22Rv1 (cell line): ENCODE data around the gene GOLGA8K.
"Not testable (repeated sequence)": the region's sequence is repeated elsewhere in the genome, so short reads cannot be mapped to it uniquely, and the experiment has no call there.

ENCODE experiments used
- H3K27ac ChIP-seq: fragments of 450-650 bp; 2 replicates; pipeline ENCODE4 v1.5.1; 2017

The GOLGA8K gene, protein sequence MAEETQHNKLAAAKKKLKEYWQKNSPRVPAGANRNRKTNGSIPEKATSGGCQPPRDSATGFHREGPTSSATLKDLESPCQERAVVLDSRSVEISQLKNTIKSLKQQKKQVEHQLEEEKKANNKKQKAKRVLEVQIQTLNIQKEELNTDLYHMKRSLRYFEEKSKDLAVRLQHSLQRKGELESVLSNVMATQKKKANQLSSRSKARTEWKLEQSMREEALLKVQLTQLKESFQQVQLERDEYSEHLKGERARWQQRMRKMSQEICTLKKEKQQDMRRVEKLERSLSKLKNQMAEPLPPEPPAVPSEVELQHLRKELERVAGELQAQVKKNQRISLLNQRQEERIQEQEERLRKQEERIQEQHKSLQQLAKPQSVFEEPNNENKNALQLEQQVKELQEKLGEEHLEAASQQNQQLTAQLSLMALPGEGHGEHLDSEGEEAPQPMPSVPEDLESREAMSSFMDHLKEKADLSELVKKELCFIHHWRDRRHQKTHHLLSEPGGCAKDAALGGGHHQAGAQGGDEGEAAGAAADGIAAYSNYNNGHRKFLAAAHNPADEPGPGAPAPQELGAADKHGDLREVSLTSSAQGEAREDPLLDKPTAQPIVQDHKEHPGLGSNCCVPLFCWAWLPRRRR

DNA sequence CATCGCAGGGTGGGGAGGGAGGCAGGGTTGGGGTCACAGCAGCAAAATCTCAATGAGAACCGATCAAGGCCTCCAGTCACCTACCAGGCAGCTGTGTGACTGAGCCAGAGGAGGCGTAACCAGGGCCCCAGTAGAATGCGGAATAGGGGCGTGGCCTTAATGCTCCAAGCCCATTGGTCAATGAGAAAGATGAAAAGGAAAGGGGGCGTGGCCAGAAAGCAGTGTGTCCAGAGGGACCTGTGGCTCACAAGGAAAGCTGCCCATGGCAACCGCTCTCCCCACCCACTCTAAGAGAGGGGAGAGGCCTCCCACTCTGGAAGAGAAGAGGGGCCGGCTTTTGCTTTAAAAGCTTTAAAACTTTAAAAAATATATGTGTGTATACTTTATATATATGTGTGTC is at the start of gene GOLGA8K:
GOLGA8K (minus strand) TSS at position 101 of the 400 bp plus-strand sequence; CDS start at position 3, 98 bp downstream.
- not testable (repeated sequence) for H3K27ac ChIP-seq

DNA sequence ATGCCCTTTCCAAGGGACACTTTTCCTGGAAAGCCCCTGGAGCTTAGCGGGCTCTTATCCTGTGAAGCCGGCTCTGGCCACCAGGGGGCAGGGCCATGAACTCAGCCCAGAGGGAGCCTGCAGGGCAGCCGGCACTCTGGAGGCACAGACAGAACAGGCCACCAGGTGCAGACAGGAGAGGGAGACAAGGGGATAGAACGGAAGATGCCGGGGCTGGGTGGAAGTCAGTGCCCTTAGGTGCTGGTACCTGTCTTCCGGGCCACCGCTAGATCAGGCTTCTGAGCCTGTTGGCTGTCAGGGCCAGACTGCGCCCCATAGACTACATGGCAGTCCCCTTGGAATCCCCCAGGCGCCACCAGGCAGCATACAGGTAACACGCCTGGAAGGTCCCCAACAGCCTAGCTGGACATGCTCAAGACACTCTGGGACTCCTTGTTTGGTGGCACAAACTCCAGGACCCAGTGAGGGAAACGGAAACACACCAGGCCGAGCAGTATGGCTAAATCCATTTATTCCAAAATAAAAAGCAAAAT is 37.4 kb upstream of the GOLGA8K start:
- H3K27ac ChIP-seq, result not testable (repeated sequence)

DNA sequence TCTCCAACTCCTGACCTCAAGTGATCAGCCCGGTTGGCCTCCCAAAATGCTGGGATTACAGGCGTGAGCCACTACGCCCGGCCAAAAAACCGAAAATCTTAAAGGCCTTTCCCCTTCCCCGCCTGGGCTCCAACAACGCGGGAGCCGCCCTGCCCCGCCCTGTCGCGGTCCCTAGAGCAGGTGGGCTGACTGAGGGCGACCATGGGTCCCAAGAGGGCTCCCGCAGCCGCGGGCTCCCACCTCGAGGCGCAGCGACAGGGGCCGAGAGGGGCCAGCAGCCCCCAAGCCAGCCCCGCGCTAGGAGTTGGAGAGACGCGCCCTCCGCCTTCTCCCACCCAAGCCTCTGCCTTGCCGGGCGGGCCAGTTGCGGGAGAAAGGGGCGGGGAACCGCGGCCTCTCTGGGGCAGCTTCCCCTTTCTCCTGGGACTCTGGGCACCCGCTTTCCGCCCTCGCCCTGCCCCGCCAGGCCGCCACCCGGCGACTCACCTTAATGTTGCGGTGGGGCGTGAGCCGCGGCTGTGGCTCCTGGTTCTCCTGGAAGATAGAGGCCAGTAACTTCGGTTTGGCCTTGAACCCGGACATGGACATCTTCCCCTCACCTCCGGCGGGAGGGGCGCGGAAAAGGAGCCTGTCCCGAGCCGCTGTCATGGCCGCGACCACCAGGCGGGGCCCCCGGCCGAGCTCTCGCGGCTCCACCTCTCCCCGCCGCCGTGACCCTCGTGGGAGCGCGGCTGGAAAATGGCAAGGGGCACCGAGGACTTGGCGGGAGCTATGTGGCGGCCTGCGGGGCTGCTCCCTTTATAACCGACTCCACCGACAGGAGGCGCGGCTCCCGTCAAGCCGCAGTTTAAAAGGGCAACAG is 31.2 kb upstream of the GOLGA8K start:
- not testable (repeated sequence) for H3K27ac ChIP-seq

DNA sequence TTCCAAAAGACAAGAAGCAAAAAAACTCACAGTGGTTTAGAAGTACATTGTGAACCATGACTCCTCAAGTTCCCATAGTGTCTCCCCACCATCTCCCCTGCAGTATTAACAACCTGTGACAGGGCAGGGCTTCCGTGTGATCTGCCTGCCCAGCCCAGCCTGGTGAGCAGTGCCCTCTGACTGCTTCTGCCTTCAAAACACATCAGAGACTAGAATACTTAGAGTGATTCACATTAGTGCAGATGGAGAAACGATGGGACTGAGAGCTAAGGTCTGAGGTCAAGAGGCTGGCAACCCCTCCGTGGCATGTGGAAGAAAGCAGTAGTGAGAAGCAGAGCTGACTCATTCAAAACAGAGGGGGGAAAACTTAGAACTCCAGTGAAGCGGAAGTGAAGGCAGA is 24.5 kb upstream of the GOLGA8K start:
- not testable (repeated sequence) for H3K27ac ChIP-seq

DNA sequence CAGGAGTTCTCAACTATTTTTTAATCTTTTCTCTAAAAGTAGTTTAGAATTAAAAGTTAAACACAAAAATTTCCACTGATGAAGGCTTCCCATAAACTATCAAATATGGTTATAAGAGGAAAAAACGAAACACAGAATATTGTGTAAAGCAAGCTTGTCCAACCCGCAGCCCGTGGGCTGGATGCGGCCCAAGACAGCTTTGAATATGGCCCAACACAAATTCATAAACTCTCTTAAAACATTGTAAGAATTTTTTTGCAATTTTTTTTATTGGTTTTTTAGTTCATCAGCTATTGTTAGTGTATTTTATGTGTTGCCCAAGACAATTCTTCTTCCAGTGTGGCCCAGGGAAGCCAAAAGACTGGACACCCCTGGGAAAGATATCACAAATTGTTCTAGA is 23.4 kb upstream of the GOLGA8K start:
- not testable (repeated sequence) for H3K27ac ChIP-seq

DNA sequence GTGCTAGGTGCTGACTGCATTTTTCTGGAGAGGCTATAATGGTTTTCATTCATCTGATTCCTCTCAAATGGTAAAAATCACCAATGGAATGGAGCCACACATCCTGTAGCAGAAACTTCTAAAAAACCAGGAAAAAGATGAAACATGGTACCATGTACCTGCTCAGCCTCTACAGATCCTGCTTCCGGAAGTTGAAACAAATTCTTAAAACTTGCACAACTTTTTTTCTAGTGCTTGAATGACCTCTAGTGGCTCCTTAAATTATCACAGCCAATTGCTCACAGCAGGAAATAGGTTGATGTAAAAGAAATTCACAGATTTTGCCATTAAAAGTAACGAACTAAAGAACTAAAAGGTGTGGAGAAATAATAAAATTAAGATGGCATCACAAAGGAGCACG is 4.8 kb upstream of the GOLGA8K start:
- H3K27ac ChIP-seq, result not testable (repeated sequence)

DNA sequence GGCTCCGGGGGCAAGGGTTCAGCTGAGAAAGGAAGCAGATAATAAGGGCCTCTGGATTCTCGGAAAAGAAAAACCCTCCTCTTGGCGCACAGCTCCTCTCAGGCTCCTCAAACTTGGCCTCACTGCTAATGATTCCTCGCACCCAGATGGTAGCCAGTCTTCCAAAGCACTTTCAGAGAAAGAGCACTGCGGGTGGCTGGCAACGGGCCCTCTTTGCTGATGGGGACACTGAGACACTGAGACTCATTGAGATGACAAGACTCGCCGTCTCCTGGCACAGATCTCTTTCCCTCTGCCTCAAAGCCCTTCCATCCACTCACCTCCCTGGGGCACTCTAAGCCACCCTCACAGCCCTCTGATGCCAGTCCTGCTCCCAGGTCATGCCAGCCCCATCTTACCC is 6.6 kb downstream of the GOLGA8K start:
- H3K27ac ChIP-seq, result not testable (repeated sequence)

DNA sequence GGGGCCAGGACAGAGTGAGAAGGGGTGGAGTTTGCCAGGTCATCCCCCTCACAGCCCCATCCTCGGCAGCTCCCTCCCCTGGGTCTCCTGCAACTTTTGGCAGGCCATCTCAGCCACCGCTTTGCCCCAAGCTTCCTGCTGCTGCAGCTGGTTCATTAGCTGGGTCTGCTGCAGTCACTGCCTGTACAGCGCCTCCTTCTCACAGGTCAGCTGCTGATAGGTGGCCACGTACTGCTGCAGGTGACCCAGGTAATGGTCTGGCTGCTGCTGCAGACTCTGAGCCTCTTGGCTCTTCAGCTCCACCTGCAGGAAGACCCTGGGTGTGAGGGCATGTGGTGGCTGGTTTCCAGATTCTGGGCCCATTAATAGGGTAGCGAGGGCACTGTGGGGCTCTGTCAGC is 8.3 kb downstream of the GOLGA8K start:
- H3K27ac ChIP-seq, result not testable (repeated sequence)

DNA sequence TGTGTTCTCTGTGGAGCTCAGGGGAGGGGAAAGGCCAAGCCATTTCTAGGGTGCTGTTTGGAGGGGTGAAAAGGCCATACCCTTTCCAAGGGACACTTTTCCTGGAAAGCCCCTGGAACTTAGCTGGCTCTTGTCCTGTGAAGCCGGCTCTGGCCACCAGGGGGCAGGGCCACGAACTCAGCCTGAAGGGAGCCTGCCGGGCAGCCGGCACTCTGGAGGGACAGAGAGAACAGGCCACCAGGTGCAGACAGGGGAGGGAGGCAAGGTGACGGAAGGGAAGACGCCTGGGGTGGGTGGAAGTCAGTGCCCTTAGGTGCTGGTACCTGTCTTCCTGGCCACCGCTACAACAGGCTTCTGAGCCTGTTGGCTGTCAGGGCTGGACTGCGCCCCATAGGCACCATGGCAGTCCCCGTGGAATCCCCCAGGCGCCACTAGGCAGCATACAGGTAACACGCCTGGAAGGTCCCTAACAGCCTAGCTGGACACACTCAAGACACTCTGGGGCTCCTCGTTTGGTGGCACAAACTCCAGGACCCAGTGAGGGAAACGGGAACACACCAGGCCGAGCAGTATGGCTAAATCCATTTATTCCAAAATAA is 14.9 kb downstream of the GOLGA8K start:
- not testable (repeated sequence) for H3K27ac ChIP-seq

DNA sequence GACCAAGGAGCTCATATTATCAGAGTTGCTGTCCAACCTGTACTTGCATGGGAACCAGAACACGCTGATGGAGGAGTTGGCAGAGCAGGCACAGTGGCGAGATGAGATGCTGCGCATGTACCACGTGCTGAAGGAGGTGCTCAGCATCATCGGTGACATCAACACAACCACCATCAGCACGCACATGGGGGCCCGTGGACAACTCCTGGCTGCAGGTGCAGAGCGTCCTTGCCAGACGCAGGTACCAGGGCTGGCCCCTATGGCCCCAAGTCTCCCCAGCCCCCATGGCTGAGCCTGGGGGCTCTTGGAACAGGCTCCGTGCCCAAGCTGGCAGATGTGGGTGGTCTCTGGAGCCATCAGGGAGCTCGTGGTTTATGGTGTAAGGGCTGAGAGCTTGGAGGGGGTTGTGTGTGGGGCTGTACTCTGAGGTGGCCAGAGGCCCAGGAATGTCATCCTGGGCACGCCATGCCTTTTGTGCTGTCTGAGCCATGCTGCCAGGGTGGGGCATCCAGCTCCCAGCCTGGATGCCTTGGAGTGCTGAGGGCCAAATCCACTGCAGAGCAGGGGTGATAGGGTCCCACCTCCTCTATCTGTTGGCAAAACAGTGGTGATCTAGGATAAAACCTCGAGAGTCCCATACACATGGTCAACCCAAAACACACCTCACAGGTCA is 17.1 kb downstream of the GOLGA8K start:
- H3K27ac ChIP-seq, result not testable (repeated sequence)

DNA sequence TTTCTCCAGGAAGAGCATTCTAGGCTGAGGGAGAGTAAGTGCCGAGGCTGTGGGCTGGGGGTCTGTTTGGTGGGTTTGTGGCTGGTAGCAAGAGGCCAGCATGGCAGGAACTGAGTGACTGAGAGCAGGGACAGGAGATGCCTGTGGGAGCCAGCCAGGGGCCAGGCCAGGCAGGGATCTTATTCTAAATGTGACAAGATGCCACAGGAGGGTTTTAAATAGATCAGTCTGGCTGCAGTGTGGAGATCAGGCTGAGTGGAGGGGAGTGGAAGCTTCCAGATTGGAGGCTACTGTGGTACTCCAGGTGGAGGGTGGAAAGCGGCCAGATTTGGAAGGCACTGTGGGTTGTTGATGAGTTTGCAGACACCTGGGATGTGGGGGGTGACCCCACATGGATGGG is 28.9 kb downstream of the GOLGA8K start:
- not testable (repeated sequence) for H3K27ac ChIP-seq

DNA sequence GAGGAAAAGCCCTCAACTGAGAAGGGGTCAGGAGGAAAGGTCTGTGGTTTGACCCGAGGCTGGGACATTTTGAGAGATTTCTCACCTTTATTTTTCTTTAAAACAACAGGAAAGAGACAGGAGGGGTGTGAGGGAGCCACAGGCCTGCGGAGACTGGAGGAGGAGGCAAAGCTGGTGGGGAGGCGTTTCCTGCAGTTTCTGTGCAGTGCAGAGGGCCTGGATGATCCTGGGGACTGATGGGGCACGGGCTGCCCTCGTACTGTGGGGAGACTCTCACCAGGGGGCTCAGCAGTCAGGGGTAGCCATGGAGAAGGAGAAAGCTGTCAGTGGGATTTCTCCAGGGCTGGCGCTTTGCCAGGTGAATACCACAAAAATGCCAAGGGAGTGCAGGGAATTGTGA is 29.4 kb downstream of the GOLGA8K start:
- H3K27ac ChIP-seq, result not testable (repeated sequence)

DNA sequence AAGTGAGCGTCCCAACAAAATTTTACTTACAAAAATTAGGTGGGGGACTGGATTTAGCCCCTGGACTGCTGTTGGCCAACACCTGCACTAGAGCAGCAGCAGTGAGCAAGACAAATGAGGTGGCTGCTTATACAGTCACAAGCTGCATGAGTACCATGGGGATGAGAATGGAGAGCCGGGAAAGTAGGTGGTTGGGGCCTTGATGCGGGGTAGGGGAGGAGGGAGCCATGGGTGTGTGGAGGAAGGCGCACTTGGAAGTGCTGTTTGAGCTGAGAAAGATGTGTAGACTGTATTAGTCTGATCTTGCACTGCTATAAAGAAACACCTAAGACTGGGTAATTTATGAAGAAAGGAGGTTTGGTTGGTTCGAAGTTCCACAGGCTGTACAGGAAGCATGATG is 31.0 kb downstream of the GOLGA8K start:
- H3K27ac ChIP-seq, result not testable (repeated sequence)

DNA sequence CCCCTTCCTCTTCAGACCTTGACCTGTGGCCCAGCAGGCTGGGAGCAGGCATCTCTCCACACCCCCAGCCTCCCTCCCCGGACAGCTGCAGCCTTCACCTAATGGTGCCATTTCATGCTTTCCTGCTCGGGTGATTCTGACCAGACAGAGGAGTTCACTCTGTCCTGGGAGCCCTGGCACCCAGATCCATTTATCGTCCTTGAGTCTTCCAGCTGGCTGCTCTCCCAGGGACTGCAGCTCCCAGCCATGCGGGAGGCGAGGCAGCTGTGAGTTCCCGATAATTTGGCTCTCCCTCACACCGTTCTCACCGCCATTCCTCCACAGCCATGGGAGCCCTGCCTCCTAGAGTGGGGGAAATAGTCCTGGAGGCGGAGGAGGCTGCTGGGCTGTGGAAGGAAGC is 32.6 kb downstream of the GOLGA8K start:
- H3K27ac ChIP-seq, result not testable (repeated sequence)

DNA sequence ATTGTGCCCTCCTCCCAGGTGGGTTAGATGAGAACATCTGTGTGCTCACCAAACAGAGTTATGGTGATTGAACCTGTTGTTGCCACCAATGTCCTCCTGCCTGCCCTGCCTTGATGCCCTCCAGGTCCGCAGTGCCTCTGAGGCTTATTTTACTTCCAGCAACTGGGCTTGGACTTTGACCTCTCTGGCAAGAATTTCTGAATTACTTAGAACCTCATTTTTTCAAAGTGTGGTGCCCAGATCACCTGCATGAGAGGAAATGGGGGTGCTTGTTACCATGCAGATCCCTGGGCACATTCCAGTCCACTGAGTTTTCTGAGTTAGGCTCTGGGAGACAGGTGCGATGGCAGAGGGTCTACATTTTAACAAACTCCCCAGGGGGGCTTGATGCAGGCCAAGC is 33.0 kb downstream of the GOLGA8K start:
- H3K27ac ChIP-seq, result not testable (repeated sequence)

DNA sequence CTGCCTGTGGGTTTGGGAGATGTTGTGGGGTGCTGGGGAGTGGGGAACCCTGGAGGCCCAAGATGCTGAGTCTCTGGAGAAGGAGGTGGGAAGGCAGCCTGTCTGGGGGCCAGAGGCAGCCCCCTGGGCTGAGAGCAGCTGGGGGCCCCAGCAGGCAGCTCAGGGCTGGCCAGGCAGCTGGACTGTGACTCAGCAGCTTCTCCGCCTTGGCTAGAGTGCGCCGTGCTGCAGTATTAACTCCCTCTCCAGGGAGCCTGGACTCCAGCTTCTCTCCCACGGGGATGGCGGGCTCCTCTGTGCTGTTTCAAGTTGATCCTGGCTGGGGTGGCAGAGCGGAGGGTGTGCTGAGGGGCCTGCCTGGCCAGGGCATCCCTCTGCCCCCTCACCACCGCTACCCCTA is 36.6 kb downstream of the GOLGA8K start:
- not testable (repeated sequence) for H3K27ac ChIP-seq

DNA sequence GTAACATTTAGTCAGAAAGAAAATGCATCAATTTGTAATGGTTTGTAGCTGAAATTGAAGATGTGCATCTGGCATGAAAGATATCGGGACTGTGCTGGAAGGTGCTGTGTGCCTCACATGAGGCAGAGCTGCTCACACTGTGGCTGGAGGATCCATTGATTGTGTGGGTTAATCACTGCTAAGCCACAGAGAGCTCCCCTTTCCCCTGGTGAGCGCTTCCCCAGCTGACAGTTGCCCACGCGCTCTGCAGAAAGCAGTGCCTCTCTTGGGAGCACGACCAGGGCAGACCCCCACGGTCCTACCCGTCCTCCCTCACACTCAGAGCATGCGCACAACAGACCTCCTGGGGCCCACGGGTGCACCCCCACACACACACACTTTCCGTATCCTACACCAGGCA is 37.1 kb downstream of the GOLGA8K start:
- not testable (repeated sequence) for H3K27ac ChIP-seq

DNA sequence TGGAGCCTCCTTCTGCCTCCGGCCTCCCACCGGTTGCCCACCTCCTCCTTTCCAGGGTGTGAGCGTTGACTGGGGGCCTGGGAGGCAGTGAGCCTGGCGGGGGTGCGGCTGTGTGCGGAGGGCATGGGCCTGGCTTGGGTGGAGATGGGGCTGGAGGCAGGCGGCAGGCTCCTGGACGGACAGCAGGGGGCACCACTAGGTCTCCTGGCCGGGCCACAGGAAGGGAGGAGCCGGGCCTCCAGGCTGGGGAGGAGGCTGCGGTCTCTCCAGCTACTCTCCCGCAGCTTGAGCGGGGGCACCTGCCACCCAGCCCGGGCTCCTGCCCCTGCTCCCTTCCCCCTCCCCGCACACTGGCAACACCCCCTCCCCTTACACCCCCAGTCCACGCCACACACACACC is 38.1 kb downstream of the GOLGA8K start:
- H3K27ac ChIP-seq, result not testable (repeated sequence)

DNA sequence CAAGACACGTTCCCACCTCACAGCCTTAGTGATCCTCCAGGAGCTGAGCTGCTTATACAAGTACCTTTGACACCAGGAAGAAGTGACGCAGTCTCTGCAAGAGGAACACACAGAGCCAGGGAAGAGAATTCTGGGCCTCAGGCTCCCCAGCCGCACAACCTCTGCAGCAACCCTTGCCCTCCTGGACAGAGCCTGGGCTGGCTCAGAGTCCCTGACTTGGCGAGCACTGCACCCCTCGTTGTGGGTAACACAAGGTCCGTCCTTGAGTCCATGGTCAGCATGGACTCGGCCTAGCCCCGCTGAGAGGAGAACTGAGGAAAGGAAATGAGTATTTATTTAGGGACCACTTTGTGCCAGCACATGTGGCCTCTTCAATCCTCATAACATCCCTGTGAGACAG is 39.6 kb downstream of the GOLGA8K start:
- not testable (repeated sequence) for H3K27ac ChIP-seq

DNA sequence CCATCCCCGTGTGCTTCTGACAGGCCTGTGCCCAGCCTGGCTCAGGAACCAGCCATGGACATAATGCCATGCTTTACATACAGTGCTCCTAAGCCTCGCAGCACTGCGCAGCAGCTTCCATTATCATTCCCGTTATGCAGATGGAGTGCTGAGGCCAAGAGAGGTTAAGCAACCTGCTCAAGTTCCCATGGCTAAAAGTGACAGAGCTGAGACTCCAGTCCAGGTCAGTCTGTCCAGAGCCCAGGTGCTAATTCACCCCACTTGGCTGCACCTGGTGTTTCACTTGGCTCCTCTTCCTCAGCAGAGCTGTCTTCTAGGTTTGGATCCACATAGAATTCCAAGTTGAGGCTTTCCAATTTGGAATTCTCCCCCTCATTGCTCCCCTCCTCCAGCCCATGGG is 41.4 kb downstream of the GOLGA8K start:
- not testable (repeated sequence) for H3K27ac ChIP-seq

DNA sequence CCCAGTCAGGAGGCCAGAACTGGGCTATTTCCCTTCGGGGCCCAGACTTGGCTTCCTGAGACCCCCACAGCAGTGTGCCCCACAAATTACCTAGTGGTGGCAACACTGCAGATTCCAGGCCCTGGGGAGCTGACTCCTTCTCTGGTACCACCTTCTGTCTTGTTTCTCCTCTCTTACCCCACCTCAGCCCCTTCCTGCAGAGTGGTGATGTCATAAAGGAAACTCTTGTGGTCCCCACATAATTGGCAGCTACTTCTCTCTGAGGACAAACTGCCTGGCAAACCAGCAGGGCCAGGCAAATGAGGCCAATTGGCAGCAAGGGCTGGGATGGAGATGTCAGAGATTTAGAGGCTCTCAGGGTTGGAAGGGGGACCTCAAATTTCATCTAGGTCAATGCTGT is 44.6 kb downstream of the GOLGA8K start:
- not testable (repeated sequence) for H3K27ac ChIP-seq

DNA sequence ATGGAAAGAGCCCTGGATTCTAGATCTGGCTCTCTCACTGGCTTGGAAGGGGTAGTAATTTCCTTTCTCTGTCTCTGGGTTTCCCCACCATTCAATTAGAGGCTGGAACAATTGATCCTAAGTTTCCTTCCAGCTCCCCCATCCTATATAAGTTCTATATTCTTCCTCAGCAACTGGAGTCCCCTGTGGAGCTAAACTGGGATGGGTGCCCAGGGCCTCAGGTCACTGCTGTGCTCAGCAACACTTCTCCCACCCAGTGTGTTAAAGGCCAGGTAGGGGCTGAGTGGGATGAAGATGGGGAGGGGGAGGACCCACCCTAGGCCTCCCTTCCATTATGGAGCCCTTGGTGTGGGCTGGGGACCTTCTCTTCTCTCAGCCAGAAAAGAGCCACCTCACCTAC is 46.2 kb downstream of the GOLGA8K start:
- H3K27ac ChIP-seq, result not testable (repeated sequence)
